ENCODE results near the gene PRR16. TPM values are rescaled to one million over a fixed set of nuclear protein-coding genes. Genes with fewer than 3 reads are reported as not detected.

Gene PRR16
- total RNA-seq, 1 donor from 2014 or later = 19.6 TPM

DNA sequence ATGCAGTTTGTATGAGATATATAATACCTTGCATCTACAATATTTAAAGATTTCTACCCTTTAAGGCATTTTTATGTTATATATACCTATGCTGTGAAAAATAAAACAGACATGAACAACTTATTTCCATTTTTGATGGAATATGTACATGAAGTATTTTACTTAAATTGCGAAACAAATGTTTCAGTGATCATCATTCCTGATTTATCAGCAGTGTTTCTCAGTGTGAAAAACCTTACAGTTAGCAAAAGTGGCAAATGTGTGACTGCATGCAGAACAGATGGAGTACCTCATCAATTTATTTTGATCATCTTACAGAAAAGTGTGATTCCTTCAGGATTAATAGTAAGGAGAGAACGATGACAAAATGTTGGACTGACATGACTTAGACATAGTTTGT is 43.1 kb downstream of the PRR16 start:
- intact Hi-C loops (cut with DNase I) = no loop called here
- Histone ChIP-seq H3K4me1 (no peaks in the 10 kb centered on the region), H3K9me3 (no peaks in the 10 kb centered on the region), H3K4me3 (no peak overlapping the region), H3K36me3 (no peaks in the 10 kb centered on the region), H3K27me3 (no peaks in the 10 kb centered on the region), H3K27ac (no peak overlapping the region)
- no peak for TF ChIP-seq POLR2AphosphoS5 (IDR thresholded peaks at IDR 0.05; ENCODE audit: insufficient read depth in 1 of 2, low read depth in 1 of 2)
- TF ChIP-seq POLR2A (IDR thresholded peaks at IDR 0.05) = no peak
- TF ChIP-seq, protein P1, sequence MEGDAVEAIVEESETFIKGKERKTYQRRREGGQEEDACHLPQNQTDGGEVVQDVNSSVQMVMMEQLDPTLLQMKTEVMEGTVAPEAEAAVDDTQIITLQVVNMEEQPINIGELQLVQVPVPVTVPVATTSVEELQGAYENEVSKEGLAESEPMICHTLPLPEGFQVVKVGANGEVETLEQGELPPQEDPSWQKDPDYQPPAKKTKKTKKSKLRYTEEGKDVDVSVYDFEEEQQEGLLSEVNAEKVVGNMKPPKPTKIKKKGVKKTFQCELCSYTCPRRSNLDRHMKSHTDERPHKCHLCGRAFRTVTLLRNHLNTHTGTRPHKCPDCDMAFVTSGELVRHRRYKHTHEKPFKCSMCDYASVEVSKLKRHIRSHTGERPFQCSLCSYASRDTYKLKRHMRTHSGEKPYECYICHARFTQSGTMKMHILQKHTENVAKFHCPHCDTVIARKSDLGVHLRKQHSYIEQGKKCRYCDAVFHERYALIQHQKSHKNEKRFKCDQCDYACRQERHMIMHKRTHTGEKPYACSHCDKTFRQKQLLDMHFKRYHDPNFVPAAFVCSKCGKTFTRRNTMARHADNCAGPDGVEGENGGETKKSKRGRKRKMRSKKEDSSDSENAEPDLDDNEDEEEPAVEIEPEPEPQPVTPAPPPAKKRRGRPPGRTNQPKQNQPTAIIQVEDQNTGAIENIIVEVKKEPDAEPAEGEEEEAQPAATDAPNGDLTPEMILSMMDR (IDR thresholded peaks at IDR 0.05) = no peak
- DNase-seq (ENCODE audit: extremely low spot score in 2 of 2) = no peak

DNA sequence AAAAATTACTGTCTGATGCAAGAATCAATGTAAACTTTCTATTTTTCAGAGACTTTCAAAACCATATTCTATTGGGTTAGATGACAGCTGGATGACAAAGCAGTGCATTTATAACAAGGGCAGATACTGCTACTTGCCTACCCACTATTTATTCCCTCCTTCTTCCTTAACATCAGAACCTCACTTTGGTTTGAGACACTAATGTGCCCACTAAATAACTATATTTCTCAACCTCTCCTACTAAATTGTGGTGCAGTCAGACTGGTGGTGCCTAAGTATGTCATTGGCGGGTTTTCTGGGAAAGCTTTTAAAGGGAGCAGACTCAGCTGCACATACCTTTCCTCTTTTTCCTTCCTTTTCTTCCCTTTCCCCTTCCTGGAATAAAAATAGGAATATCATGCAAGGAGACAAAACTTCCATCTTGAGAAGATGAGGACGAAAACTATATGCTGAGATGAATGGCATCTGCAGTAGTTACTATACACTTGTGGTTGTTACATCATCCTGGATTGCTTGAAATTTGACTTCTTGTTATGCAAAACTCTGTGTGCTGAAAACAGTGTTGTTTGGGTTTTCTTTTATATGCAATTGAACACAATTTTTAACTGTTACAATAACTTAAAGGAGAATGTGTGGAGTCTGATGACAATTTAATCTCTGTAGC is 43.8 kb downstream of the PRR16 start:
- no peak for TF ChIP-seq POLR2AphosphoS5 (IDR thresholded peaks at IDR 0.05; ENCODE audit: insufficient read depth in 1 of 2, low read depth in 1 of 2)
- no peak for TF ChIP-seq POLR2A (IDR thresholded peaks at IDR 0.05)
- TF ChIP-seq, protein P1 (IDR thresholded peaks at IDR 0.05) = no peak
- intact Hi-C loops (cut with DNase I) = no loop called here
- no peak for DNase-seq (ENCODE audit: extremely low spot score in 2 of 2)
- no peaks in the 10 kb centered on the region for H3K9me3 ChIP-seq
- H3K27ac ChIP-seq = no peak overlapping the region
- H3K4me3 ChIP-seq = no peak overlapping the region
- H3K27me3 ChIP-seq = no peaks in the 10 kb centered on the region
- no peaks in the 10 kb centered on the region for H3K4me1 ChIP-seq
- H3K36me3 ChIP-seq = no peaks in the 10 kb centered on the region

DNA sequence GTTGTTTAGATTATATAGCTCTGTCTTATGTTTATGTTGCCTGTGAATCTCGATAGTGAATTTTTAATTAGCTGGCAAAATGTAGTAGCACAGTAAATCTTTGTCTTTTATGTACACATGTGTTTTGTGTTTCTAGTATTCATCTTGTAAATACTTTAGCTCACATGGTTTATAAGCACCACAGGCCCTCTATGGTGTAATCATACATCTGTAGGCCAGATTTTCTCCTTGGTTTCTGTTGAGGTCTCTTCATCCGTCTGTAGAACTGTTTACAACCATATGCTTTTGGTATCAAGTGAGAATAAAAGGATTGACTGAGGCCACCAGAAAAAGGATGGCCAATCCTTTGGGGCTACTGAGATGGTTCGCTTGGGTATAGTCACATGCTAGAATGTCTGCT is 45.0 kb downstream of the PRR16 start:
- intact Hi-C loops (cut with DNase I) = no loop called here
- TF ChIP-seq POLR2A (IDR thresholded peaks at IDR 0.05) (no peak), POLR2AphosphoS5 (IDR thresholded peaks at IDR 0.05; ENCODE audit: insufficient read depth in 1 of 2, low read depth in 1 of 2) (no peak)
- TF ChIP-seq, protein P1 (IDR thresholded peaks at IDR 0.05) = no peak
- H3K4me1 ChIP-seq = no peaks in the 10 kb centered on the region
- DNase-seq (ENCODE audit: extremely low spot score in 2 of 2) = no peak
- H3K36me3 ChIP-seq = no peaks in the 10 kb centered on the region
- no peak overlapping the region for H3K4me3 ChIP-seq
- no peak overlapping the region for H3K27ac ChIP-seq
- H3K27me3 ChIP-seq = no peaks in the 10 kb centered on the region
- H3K9me3 ChIP-seq = no peaks in the 10 kb centered on the region

DNA sequence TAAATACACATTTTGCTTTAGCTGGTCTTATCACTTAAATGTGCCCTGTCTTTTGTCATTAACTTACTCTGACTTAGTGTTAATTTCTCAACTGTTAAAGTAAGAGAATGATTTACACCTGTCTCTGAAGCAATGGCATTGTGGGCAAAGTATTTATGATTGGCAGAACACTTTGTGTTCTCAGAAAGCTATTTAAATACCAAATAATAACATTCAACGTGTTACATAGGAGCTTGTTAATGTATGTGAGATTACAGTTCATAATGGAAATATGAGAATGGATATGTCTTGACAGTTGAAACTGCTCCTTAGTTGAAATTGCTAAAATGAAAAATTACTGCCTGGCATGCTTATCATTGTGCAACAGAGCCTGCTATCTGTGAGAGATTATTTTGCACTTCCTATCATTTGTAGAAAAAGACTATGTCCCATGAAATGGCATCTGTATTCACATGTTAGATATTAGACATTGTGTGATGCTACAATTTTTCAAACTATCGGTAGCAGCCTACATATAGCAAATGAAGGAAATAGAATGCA is 46.1 kb downstream of the PRR16 start:
- Histone ChIP-seq H3K9me3 (no peaks in the 10 kb centered on the region), H3K36me3 (no peaks in the 10 kb centered on the region), H3K27me3 (no peaks in the 10 kb centered on the region), H3K4me1 (no peaks in the 10 kb centered on the region), H3K4me3 (no peak overlapping the region), H3K27ac (no peak overlapping the region)
- DNase-seq (ENCODE audit: extremely low spot score in 2 of 2) = no peak
- no peak for TF ChIP-seq POLR2A (IDR thresholded peaks at IDR 0.05)
- TF ChIP-seq, protein P1 (IDR thresholded peaks at IDR 0.05) = no peak
- no peak for TF ChIP-seq POLR2AphosphoS5 (IDR thresholded peaks at IDR 0.05; ENCODE audit: insufficient read depth in 1 of 2, low read depth in 1 of 2)
- intact Hi-C loops (cut with DNase I) = no loop called here

DNA sequence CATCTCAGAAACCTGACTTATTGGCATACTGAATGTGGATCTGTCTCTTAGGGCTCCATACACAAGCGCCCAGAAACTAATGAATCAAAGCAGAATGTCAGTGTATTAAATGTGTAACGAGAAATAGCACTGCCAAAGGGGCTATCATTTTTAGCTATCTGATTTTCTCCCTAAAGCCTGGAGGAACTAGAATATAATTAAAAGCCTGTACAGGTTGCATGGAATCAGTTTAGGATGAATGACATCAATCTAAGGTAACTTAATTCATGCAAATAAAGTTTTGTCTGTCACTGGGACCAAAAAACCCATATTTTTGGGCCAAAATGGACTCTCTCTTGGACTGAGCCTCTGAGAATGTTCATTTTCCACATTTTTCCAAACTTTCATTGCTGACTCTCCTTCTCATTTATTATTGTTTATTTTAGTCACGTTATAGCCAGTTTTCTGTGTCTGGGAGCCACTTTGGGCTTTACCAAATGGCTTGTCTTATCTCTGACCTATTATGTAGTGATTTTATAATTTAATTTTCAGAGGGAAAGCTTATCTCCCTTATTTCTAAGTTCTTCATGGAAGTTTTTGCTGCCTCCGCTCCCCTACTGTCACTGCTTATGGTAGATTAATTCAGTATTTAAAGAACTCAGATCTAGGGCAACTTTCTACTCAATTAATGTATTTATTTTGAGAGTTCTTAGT is 47.0 kb downstream of the PRR16 start:
- H3K36me3 ChIP-seq = no peaks in the 10 kb centered on the region
- DNase-seq (ENCODE audit: extremely low spot score in 2 of 2) = no peak
- no peak overlapping the region for H3K4me3 ChIP-seq
- intact Hi-C loops (cut with DNase I) = no loop called here
- no peaks in the 10 kb centered on the region for H3K9me3 ChIP-seq
- H3K27me3 ChIP-seq = no peaks in the 10 kb centered on the region
- no peaks in the 10 kb centered on the region for H3K4me1 ChIP-seq
- TF ChIP-seq POLR2A (IDR thresholded peaks at IDR 0.05) (no peak), POLR2AphosphoS5 (IDR thresholded peaks at IDR 0.05; ENCODE audit: insufficient read depth in 1 of 2, low read depth in 1 of 2) (no peak)
- TF ChIP-seq, protein P1 (IDR thresholded peaks at IDR 0.05) = no peak
- H3K27ac ChIP-seq = no peak overlapping the region
